Heart left ventricle (tissue), 16 donors: Measurements from ENCODE around the gene GATA6. TPM values are rescaled to one million over a fixed set of nuclear protein-coding genes. Genes with fewer than 3 reads are reported as not detected.

Source experiments
- ATAC-seq, 4 donors: fragments of 200-7000 bp; cut with Tn5 transposase; one replicate each; pipeline ENCODE4 v1.9.1; 2020 to 2022; ENCODE audit warnings: moderate library complexity in 4 of 4, mild to moderate bottlenecking in 3 of 4, moderate number of reproducible peaks in 1 of 4
- DNase-seq, 5 donors: peaks; one replicate each; pipeline ENCODE4 v3.0.0-alpha.2; 2020
- H3K27ac ChIP-seq, 12 donors: fragments of 200-600 bp; sonication (generic) in 4 of 12; one replicate each; pipeline versions ENCODE4 v1.5.0 to v1.8.0; 2016 to 2022; ENCODE audit warnings: mild to moderate bottlenecking in 2 of 12
- H3K27me3 ChIP-seq, 9 donors: fragments of 200-600 bp; sonication (generic) in 2 of 9; one replicate each; pipeline versions ENCODE4 v1.5.1 to v1.8.0; 2016 to 2022; ENCODE audit warnings: mild to moderate bottlenecking in 3 of 9
- H3K36me3 ChIP-seq, 9 donors: fragments of 200-600 bp; sonication (generic) in 2 of 9; one replicate each; pipeline versions ENCODE4 v1.5.0 to v1.8.0; 2018 to 2022; ENCODE audit warnings: mild to moderate bottlenecking in 2 of 9
- H3K4me1 ChIP-seq, 12 donors: fragments of 200-600 bp; sonication (generic) in 4 of 12; one replicate each; pipeline versions ENCODE4 v1.5.0 to v1.8.0; 2016 to 2022; ENCODE audit warnings: mild to moderate bottlenecking in 3 of 12
- H3K4me3 ChIP-seq, 12 donors: fragments of 200-600 bp; sonication (generic) in 4 of 12; one replicate each; pipeline versions ENCODE4 v1.5.0 to v1.8.0; 2017 to 2022; ENCODE audit warnings: mild to moderate bottlenecking in 9 of 12, moderate library complexity in 4 of 12
- H3K9me3 ChIP-seq, 12 donors: fragments of 200-600 bp; sonication (generic) in 4 of 12; one replicate each; pipeline versions ENCODE4 v1.5.0 to v1.8.0; 2016 to 2022; ENCODE audit warnings: mild to moderate bottlenecking in 1 of 12
- POLR2A ChIP-seq, 2 donors: fragments of 450-650 bp; IDR thresholded peaks; one replicate each; pipeline ENCODE4 v1.6.1; 2017; ENCODE audit warnings: antibody characterized with exemption in 2 of 2, mild to moderate bottlenecking in 2 of 2, moderate library complexity in 2 of 2
- WGBS, 4 donors: extraction: QIAGEN DNeasy Blood & Tissue Kit in 2 of 4; methylation state at CpG; one replicate each; pipeline versions ENCODE4 v1.1.5 to v1.1.7; 2013 to 2018; 5-methylcytosine and 5-hydroxymethylcytosine counted together
- intact Hi-C, 10 donors: fragments of 100-400 bp; cut with DNase I; formaldehyde crosslinking; loops; one replicate each; pipeline versions ENCODE4 v1.11.1 to v1.14.2; 2022
- polyA plus RNA-seq, 2 donors: library from polyadenylated mRNA; stranded (reverse); fragments of 200-250 nt; gene quantifications; one replicate each; pipeline ENCODE4 v1.2.3, GENCODE V29; 2013
- total RNA-seq, 9 donors: library from RNA; depleted of rRNA in 2 of 9; stranded (reverse); fragments of >200 nt in 2 of 9; fragmentation: NEBNext Ultra II Directional in 3 of 9; extraction: Animal tissue kit (Norgen Biotek cat#: 25700) in 3 of 9; gene quantifications; one replicate each; pipeline versions ENCODE4 v1.1.0 to v1.2.4, GENCODE V29; 2016 to 2023
- TF ChIP-seq, protein P1 (sequence below), 12 donors: fragments of 200-600 bp; sonication (generic) in 4 of 12; IDR thresholded peaks; one replicate each; pipeline versions ENCODE4 v1.5.0 to v1.8.0; 2018 to 2022; ENCODE audit warnings: antibody characterized with exemption in 12 of 12, mild to moderate bottlenecking in 5 of 12
- donor health status: ischemic (EF 13 %, LVEDD 7.1; RV severe dilation, severe dysfunction).
- donor health status: healthy with polysubstance abuse.
- donor health status: DM: no; HTN: yes; CAD: no.
- donor health status: DM: no; HTN: no; CAD: no.
- donor health status: ischemic (EF 25% LVEDD 6.9; RV normal size, moderate dysfunction).
- donor health status: ischemic (EF 25% LVEDD 5.7; RV mildly dilated, moderate dysfunction).
- donor health status: healthy.
- donor health status: DM: yes; HTN: yes; CAD: no.
- donor health status: ischemic (EF 35%, LVEDD 5.7; RV mildly dilated, moderate dysfunction).
- donor health status: nonischemic (EF 11% LVEDD 7.7; RV severe dilation, severe dysfunction).
- donor health status: DM: yes; HTN: yes; CAD: no.
- donor health status: PGD.
- donor health status: ischemic (EF 29% LVEDD 5.4; RV normal size, mild dysfunction).
- donor health status: nonischemic (EF 23%, LVEDD 6.1; RV moderate dilation, normal function).

The GATA6 gene
- total and polyA plus RNA-seq, 11 donors: 42.1 to 97.7 (median 74.9) TPM

DNA sequence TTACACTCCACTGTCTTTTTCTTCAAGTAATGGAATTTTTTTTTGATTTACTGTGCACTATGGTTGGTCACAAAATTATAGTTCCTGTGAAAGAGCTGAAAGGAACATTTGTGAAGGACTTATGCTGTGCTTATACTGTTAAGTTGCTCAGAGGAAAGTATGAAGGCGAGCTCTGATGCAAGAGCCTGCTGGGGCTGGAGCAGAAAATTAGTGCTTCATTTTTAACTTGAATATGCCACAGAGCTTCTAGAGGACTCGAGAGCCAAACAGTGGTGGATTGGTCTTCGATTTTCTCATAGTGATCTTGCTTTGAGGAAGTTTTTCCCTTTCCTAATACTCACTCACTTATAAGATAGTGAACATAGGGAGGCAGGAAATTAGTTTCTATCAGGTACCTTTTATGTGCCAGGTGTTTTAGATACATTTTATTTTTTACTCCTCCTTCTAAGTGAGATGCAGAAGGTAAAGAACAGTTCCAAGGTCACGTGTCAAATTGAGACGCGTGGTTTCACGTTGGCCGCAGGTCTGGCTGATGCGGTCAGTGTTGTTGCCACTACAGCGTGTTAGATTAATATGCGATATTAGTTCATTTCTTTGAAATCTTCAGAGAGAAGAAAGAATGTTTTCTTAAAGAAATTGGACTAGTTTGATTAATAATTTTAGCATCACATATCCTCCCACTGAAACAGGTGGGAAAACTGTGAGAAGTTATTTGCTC lies 20.2 kb downstream of the GATA6 start:
- intact Hi-C loops: loop anchor here in 8 of 10 donors (5.0 to 10.0 kb wide), 6 partner anchors 78 to 373 kb away; no protein-coding TSS in a partner anchor
- no peak for ATAC-seq
- WGBS, 4 donors: 41 to 56% (median 50%) methylated on average over 11 of the region's 11 CpGs
- peak overlapping the region in 5 of 12 donors; percentile 1 to 23 (median 13) for H3K4me3 ChIP-seq
- peaks cover 0 to 66% (median 13%) of the 10 kb centered on the region in 9 donors for H3K36me3 ChIP-seq
- H3K4me1 ChIP-seq: peaks cover 4 to 99% (median 74%) of the 10 kb centered on the region in 12 donors
- TF ChIP-seq, protein P1, sequence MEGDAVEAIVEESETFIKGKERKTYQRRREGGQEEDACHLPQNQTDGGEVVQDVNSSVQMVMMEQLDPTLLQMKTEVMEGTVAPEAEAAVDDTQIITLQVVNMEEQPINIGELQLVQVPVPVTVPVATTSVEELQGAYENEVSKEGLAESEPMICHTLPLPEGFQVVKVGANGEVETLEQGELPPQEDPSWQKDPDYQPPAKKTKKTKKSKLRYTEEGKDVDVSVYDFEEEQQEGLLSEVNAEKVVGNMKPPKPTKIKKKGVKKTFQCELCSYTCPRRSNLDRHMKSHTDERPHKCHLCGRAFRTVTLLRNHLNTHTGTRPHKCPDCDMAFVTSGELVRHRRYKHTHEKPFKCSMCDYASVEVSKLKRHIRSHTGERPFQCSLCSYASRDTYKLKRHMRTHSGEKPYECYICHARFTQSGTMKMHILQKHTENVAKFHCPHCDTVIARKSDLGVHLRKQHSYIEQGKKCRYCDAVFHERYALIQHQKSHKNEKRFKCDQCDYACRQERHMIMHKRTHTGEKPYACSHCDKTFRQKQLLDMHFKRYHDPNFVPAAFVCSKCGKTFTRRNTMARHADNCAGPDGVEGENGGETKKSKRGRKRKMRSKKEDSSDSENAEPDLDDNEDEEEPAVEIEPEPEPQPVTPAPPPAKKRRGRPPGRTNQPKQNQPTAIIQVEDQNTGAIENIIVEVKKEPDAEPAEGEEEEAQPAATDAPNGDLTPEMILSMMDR (IDR thresholded peaks at IDR 0.05): no peak
- TF ChIP-seq POLR2A (IDR thresholded peaks at IDR 0.05): no peak
- no peaks in the 10 kb centered on the region for H3K9me3 ChIP-seq
- H3K27ac ChIP-seq: peak overlapping the region; percentile 65 to 100 (median 82)
- no peak for DNase-seq
- H3K27me3 ChIP-seq: no peaks in the 10 kb centered on the region

DNA sequence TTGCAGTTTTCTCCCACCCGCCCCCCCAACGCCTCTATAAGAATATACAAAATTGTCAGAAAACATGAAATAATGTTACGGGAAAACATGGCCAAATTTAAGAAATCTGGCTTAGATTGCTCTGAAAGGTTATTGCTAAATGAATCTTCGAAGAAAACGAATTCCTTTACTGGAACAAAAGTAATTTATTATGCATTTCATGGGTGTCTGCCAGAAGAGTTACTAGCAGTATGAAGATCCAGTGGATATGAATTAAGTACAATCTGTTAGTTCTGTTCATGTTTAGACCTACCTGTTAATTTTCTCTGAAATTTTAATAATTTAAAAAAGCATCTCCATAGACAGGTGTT lies 21.9 kb downstream of the GATA6 start:
- H3K4me3 ChIP-seq: peak overlapping the region in 2 of 12 donors; percentile 5 to 10

DNA sequence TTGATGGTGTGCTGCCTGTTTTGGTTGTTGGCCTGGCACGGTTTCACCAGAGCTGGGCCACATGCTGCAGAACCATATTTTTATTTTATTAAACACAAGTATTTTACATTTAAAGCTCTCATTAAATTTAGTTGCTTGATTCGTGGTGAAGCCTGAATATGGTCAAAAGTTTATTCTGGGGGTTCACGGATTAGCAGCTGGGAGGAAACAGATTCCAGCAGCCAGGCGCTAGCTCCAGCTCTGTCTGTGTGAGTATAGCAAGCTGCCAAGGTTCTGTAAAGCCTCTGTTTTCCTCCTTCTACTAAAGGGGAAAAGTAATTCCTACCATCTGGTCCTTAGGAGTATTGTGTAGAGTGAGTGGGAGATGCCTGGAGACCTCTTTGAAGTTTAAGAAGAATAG lies 22.5 kb downstream of the GATA6 start:
- Histone ChIP-seq H3K27me3 (no peaks in the 10 kb centered on the region), H3K36me3 (peaks cover 0 to 64% (median 0%) of the 10 kb centered on the region in 9 donors), H3K4me3 (peak overlapping the region in 1 of 12 donors; percentile 5), H3K4me1 (peaks cover 8 to 98% (median 70%) of the 10 kb centered on the region in 12 donors), H3K27ac (peak overlapping the region; percentile 1 to 100 (median 81)), H3K9me3 (no peaks in the 10 kb centered on the region)
- TF ChIP-seq, protein P1 (IDR thresholded peaks at IDR 0.05): no peak
- TF ChIP-seq POLR2A (IDR thresholded peaks at IDR 0.05): no peak
- intact Hi-C loops: loop anchor here in 4 of 10 donors (5.0 to 10.0 kb wide), 5 partner anchors 75 to 370 kb away; no protein-coding TSS in a partner anchor
- DNase-seq (no peak), ATAC-seq (no peak)
- 20 to 34% (median 30%) methylated on average over 4 of the region's 4 CpGs for WGBS, 4 donors

More for the DNA sequence above, 21.9 kb downstream of the GATA6 start:
- Histone ChIP-seq H3K27me3 (no peaks in the 10 kb centered on the region), H3K4me1 (peaks cover 8 to 99% (median 71%) of the 10 kb centered on the region in 12 donors), H3K9me3 (no peaks in the 10 kb centered on the region), H3K27ac (peak overlapping the region; percentile 1 to 100 (median 81)), H3K36me3 (peaks cover 0 to 64% (median 6%) of the 10 kb centered on the region in 9 donors)
- TF ChIP-seq, protein P1 (IDR thresholded peaks at IDR 0.05): no peak
- TF ChIP-seq POLR2A (IDR thresholded peaks at IDR 0.05): no peak
- DNase-seq (no peak), ATAC-seq (no peak)
- intact Hi-C loops: loop anchor here in 4 of 10 donors (5.0 to 10.0 kb wide), 5 partner anchors 76 to 371 kb away; no protein-coding TSS in a partner anchor
- 51 to 59% (median 56%) methylated on average over 5 of the region's 5 CpGs for WGBS, 4 donors

DNA sequence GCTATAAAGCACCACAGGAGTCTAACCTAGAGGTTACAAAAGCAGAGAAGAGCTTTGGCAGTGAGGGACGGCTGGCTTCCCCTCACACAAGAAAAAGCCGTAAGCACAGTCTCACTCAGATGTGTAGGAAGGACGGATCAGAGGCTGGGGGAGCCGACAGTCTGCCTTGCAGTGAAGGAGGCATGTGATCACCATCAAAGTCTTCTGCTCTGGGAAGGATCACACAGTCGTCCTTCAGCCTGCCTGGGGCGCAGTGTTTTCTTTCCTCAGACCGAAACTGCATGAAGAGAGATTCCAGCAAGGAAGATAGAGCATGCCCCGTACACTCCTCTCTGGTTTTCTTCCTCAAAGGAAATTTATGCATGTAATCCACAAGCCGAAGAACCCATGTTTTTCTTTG lies 24.1 kb downstream of the GATA6 start:
- peaks cover 8 to 98% (median 73%) of the 10 kb centered on the region in 12 donors for H3K4me1 ChIP-seq
- no peak for DNase-seq

More for the DNA sequence above, 24.1 kb downstream of the GATA6 start:
- WGBS, 4 donors: 29 to 54% (median 38%) methylated on average over 9 of the region's 9 CpGs
- ATAC-seq: peak in 3 of 4 donors; percentile 7 to 25 (median 20)
- Histone ChIP-seq H3K4me3 (peak overlapping the region in 8 of 12 donors; percentile 3 to 40 (median 9)), H3K36me3 (peaks cover 0 to 67% (median 0%) of the 10 kb centered on the region in 9 donors), H3K27me3 (no peaks in the 10 kb centered on the region), H3K27ac (peak overlapping the region; percentile 11 to 100 (median 81)), H3K9me3 (no peaks in the 10 kb centered on the region)
- intact Hi-C loops: loop anchor here in 4 of 10 donors (5.0 to 10.0 kb wide), 5 partner anchors 74 to 369 kb away; no protein-coding TSS in a partner anchor
- TF ChIP-seq POLR2A (IDR thresholded peaks at IDR 0.05): no peak
- TF ChIP-seq, protein P1 (IDR thresholded peaks at IDR 0.05): no peak
